D721Med (cell line): ENCODE data around the gene HIVEP2.
"Not testable (repeated sequence)": the region's sequence is repeated elsewhere in the genome, so short reads cannot be mapped to it uniquely, and the experiment has no call there.

Source experiments
- DNase-seq: peaks from one replicate; pipeline ENCODE4 v3.0.0; 2011; ENCODE audit warnings: low spot score; ENCODE audit not compliant: insufficient read length
- FAIRE-seq: peaks from 2 replicates; lab custom pipeline; 2011; peaks lifted over from hg19 to GRCh38; lab: Jason Lieb, UNC
- TF ChIP-seq, protein P1 (sequence below): IDR thresholded peaks from 2 replicates; pipeline ENCODE4 v1.5.1; 2012; ENCODE audit warnings: mild to moderate bottlenecking, control low read depth; ENCODE audit not compliant: insufficient read depth; ENCODE audit errors: missing control alignments

The HIVEP2 gene, protein sequence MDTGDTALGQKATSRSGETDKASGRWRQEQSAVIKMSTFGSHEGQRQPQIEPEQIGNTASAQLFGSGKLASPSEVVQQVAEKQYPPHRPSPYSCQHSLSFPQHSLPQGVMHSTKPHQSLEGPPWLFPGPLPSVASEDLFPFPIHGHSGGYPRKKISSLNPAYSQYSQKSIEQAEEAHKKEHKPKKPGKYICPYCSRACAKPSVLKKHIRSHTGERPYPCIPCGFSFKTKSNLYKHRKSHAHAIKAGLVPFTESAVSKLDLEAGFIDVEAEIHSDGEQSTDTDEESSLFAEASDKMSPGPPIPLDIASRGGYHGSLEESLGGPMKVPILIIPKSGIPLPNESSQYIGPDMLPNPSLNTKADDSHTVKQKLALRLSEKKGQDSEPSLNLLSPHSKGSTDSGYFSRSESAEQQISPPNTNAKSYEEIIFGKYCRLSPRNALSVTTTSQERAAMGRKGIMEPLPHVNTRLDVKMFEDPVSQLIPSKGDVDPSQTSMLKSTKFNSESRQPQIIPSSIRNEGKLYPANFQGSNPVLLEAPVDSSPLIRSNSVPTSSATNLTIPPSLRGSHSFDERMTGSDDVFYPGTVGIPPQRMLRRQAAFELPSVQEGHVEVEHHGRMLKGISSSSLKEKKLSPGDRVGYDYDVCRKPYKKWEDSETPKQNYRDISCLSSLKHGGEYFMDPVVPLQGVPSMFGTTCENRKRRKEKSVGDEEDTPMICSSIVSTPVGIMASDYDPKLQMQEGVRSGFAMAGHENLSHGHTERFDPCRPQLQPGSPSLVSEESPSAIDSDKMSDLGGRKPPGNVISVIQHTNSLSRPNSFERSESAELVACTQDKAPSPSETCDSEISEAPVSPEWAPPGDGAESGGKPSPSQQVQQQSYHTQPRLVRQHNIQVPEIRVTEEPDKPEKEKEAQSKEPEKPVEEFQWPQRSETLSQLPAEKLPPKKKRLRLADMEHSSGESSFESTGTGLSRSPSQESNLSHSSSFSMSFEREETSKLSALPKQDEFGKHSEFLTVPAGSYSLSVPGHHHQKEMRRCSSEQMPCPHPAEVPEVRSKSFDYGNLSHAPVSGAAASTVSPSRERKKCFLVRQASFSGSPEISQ (N-terminal part only)

DNA sequence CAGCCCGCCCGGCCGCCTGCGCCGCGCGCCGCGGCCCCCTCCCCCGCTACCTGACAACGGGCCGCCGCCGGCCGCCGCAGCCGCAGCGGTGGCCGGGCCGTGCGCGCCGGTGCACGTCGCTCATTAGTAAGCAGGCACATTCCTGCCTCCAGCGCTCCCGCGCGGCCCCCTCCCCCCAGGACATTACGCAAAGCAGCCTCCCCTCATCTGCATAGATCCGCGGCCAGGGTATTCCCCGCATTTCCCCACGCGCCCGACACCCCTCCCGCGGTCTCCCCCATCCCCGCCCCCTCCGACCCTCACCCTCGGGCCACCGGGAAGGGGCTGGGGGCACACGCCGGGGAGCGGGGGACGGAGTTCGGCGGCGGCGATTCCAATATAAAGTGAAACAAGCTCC lies at the start of gene HIVEP2:
TSS of gene HIVEP2 (minus strand) at position 128 of the 397 bp plus-strand sequence. CDS start 170,438 bp downstream, outside the sequence.
- DNase-seq (no peak), FAIRE-seq (no peak)

DNA sequence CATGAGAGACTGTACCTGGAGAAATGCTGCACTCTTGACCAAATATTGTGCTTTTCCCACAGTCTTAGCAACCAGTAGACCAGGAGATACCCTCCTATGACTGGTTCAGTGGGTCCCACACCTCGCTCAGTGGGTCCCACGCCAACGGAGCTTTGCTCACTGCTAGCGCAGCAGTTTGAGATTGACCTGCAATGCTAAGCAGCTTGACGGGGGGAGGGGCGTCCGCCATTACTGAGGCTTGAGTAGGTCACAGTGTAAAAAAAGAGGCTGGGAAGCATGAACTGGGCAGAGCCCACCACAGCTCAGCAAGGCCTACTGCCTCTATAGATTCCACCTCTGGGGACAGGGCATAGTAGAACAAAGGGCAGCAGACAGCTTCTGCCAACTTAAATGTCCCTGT lies 49.0 kb upstream of the HIVEP2 start:
- TF ChIP-seq, protein P1, sequence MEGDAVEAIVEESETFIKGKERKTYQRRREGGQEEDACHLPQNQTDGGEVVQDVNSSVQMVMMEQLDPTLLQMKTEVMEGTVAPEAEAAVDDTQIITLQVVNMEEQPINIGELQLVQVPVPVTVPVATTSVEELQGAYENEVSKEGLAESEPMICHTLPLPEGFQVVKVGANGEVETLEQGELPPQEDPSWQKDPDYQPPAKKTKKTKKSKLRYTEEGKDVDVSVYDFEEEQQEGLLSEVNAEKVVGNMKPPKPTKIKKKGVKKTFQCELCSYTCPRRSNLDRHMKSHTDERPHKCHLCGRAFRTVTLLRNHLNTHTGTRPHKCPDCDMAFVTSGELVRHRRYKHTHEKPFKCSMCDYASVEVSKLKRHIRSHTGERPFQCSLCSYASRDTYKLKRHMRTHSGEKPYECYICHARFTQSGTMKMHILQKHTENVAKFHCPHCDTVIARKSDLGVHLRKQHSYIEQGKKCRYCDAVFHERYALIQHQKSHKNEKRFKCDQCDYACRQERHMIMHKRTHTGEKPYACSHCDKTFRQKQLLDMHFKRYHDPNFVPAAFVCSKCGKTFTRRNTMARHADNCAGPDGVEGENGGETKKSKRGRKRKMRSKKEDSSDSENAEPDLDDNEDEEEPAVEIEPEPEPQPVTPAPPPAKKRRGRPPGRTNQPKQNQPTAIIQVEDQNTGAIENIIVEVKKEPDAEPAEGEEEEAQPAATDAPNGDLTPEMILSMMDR: no peak
- no peak for DNase-seq
- FAIRE-seq: no peak

More for the DNA sequence above, at the start of gene HIVEP2:
- TF ChIP-seq, protein P1: no peak

DNA sequence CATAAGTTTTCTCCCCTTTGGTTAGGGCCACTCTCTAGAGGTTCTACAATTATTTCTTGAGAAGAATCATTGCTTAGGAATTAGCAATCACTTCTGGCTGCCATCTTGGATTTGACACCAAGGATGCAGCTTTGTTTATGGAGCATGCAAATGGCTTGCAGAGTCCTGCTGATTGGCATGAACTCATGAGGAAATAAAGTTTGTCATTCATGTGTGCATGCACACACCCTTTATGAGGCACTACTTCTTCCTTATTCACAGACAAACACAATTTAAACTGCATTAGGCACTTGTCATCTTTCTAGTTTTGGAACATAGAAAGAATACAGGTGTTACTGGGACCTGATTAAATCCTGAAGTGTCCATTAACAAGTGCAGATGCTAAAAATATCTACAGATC lies 42.5 kb upstream of the HIVEP2 start:
- DNase-seq: no peak
- no peak for FAIRE-seq
- TF ChIP-seq, protein P1: no peak

DNA sequence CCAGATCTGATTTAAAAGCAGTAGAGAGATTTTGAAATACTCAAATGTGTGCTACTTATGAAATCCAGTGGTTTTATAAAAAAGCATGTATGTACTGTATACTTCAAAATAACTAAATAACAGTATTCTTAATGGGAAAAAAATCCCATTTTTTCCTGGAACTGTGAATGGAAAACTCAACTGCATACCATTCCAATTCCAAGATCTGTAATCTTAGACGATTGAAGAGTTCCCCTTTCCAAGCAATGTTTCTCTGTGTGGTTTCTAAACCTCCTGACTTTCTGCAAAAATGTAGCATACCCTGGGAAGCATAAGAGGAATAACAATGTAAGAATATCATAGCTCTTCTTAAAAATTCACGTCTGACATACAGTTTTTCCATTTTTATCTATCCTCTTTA lies 40.3 kb upstream of the HIVEP2 start:
- DNase-seq: no peak
- FAIRE-seq: no peak
- TF ChIP-seq, protein P1: no peak

DNA sequence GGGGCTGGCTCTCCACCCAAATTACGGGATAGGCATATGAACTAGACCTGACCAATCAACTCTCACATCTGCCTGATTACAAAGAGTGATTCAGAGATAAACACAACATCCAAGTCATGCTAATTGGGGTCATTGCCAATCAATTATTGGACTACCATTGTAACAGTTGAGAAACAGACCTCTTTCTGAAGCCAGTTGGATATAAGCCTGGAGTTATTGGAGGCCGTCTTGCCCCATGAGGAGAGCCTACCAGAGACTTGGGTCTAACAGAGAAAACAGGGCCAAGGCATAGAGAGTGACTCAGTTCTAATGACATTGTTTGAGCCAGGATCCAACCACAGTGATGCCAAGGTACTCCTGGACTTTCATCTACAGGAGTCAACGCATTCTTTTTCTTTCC lies 39.4 kb upstream of the HIVEP2 start:
- TF ChIP-seq, protein P1: no peak
- DNase-seq (no peak), FAIRE-seq (no peak)

DNA sequence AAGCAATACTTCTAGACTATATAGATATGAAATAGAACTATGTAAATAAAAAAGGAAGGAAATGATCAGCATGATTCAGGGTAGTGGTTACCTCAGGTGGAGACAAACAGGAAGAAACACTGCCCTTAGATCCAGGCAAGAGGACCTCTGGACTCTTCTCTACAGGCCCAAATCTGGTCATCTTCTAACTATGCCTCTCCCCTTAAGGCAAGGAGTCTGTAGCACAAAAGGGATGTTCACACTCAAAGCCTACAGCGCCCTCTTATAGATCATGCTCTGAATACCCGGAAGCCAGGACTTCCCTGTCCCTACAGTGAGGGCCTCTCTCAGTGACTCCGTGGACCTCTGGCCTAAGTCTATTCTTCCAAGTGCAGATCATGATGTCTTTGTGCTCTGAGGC lies 30.4 kb upstream of the HIVEP2 start:
- DNase-seq: no peak
- no peak for FAIRE-seq

DNA sequence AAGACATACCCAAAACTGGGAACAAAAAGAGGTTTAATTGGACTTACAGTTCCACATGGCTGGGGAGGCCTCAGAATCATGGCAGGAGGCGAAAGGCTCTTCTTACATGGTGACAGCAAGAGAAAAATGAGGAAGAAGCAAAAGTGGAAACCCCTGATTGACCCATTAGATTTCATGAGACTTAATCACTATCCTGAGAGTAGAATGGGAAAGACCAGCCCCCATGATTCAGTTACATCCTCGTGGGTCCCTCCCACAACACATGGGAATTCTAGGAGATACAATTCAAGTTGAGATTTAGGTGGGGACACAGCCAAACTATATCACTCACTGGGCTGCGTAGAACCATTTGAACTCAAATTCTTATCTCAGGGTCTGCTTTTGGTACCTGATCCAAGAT lies 26.0 kb upstream of the HIVEP2 start:
- not testable (repeated sequence) for FAIRE-seq, DNase-seq

More for the DNA sequence above, 30.4 kb upstream of the HIVEP2 start:
- TF ChIP-seq, protein P1: no peak
